BLaER1 treated with 17β-estradiol and CSF1 and Interleukin-3, amounts not matched to agents 10 nM and 100 nM (cell line): ENCODE measurements around the gene HIRA.
A peak's percentile ranks its signal among the peaks of the same experiment; 100 is the strongest.

Source experiments
- H3K27ac ChIP-seq, 11 experiments: shearing (Covaris generic); formaldehyde crosslinking; 2 replicates each; pipeline ENCODE4 v1.8.1; 2022
- H3K27me3 ChIP-seq, 11 experiments: shearing (Covaris generic); formaldehyde crosslinking; 2 replicates each; pipeline ENCODE4 v1.8.1; 2022
- H3K36me3 ChIP-seq, 11 experiments: shearing (Covaris generic); formaldehyde crosslinking; 2 replicates each; pipeline ENCODE4 v1.8.1; 2022
- H3K4me1 ChIP-seq, 10 experiments: shearing (Covaris generic); formaldehyde crosslinking; 2 replicates each; pipeline ENCODE4 v1.8.1; 2022
- H3K4me2 ChIP-seq, 11 experiments: shearing (Covaris generic); formaldehyde crosslinking; 2 replicates each; pipeline ENCODE4 v1.8.1; 2022
- H3K4me3 ChIP-seq, 10 experiments: shearing (Covaris generic); formaldehyde crosslinking; 2 replicates each; pipeline ENCODE4 v1.8.1; 2022
- H3K9ac ChIP-seq, 11 experiments: shearing (Covaris generic); formaldehyde crosslinking; 2 replicates each; pipeline ENCODE4 v1.8.1; 2022
- H3K9me3 ChIP-seq, 11 experiments: shearing (Covaris generic); formaldehyde crosslinking; replicated peaks in 1 of 11; 2 replicates each; pipeline ENCODE4 v1.8.1; 2022
- H4K20me1 ChIP-seq, 11 experiments: shearing (Covaris generic); formaldehyde crosslinking; 2 replicates each; pipeline ENCODE4 v1.8.1; 2022
- Cebpa-rat ChIP-seq, 11 experiments: shearing (Covaris generic); IDR thresholded peaks; 2 replicates each; pipeline ENCODE4 v1.8.1; 2022

The HIRA gene

DNA sequence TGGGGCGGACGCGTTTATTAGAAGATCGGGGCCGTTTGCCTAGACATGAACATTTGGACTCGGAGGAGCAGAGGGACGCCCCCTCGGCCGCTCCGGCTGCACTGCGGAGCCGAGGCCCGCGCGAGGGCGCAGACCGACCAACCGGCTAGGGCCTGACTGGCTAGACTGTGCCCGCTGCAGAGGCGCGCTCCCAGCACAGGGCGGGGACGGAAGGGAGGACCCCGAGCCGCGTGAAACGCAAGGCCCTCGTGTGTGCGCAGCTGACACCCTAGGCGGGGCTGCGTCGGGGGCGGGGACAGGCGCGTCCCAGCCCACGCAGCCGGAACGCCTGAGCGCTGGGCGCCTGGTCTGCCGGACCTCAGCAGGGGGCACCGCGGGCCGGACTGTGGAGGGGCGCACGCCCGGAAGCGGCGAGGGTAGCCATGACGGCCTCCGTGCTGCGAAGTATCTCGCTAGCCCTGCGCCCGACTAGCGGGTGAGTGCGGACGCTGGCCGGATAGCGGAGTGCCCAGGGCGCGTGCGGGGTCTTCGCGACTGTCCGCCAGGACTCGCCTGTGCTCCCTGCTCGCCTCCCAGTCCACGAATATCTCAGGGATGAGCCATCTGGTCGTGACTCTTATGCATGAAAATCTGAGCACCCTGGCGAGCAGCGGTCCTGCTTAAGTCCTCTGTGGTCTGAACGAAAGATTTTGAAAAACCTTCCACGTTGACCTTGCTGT is 759 bp upstream of the HIRA start, which contains the start of gene MRPL40:
MRPL40 (plus strand) TSS at position 413 of the 719 bp plus-strand sequence; CDS start at position 423, 10 bp downstream.
- peak within 1 kb of the TSS; percentile 87 to 99 (median 97) for H3K9ac ChIP-seq
- H3K9me3 ChIP-seq = no peaks in the 10 kb centered on the region
- H3K4me3 ChIP-seq = peak within 1 kb of the TSS; percentile 83 to 99 (median 98)
- H4K20me1 ChIP-seq = peaks cover 19 to 67% (median 51%) of the 10 kb centered on the region in 11 experiments; a peak in 19 of 22 replicates
- TF ChIP-seq Cebpa-rat (IDR thresholded peaks at IDR 0.05) = no peak
- H3K4me2 ChIP-seq = peak within 1 kb of the TSS; percentile 87 to 99 (median 96)
- H3K4me1 ChIP-seq = peaks cover 56 to 69% (median 60%) of the 10 kb centered on the region in 10 experiments
- H3K27me3 ChIP-seq = no peaks in the 10 kb centered on the region
- H3K27ac ChIP-seq = peak within 1 kb of the TSS; percentile 88 to 99 (median 96)
- peaks cover 20 to 54% (median 30%) of the 10 kb centered on the region in 11 experiments; a peak in 20 of 22 replicates for H3K36me3 ChIP-seq

DNA sequence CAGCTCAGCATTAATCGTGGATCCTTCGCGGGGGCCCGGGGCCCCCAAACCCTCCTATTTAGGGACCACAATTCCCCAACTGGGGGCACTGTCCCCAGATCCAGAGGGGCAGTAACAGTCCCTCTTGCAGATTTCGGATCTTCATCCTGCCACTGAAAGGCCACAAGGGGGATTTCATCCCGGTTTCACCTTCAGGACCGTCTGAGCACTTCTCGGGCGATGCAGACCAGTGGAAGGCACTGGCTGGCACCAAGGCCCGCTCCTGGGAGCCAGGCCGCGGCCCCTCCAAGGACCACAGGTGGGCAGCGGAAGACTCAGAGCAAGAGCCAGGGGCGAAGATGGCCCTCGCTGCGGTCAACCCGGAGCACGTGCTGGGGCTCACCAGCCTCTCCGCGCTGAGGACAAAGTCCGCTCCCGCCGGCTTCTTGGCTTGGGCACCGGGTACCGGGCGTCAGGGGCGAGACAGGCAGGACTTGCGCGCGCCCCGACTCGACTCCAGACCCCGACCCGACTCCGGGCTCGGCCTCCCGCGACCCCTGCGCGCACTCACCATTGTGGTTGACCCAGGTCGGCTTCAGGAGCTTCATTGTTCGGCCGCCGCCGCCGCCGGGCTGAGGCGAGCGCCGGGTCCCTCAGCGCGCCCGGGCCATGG is 517 bp downstream of the HIRA start:
- H3K27me3 ChIP-seq = no peaks in the 10 kb centered on the region
- peak overlapping the region; percentile 87 to 99 (median 97) for H3K9ac ChIP-seq
- H3K36me3 ChIP-seq = peaks cover 19 to 54% (median 31%) of the 10 kb centered on the region in 11 experiments; a peak in 20 of 22 replicates
- peaks cover 32 to 68% (median 59%) of the 10 kb centered on the region in 11 experiments; a peak in 21 of 22 replicates for H4K20me1 ChIP-seq
- peak overlapping the region; percentile 87 to 99 (median 96) for H3K4me2 ChIP-seq
- H3K27ac ChIP-seq = peak overlapping the region; percentile 88 to 99 (median 96)
- no peak for TF ChIP-seq Cebpa-rat (IDR thresholded peaks at IDR 0.05)
- no peaks in the 10 kb centered on the region for H3K9me3 ChIP-seq
- H3K4me1 ChIP-seq = peaks cover 46 to 71% (median 55%) of the 10 kb centered on the region in 10 experiments
- peak overlapping the region; percentile 83 to 99 (median 98) for H3K4me3 ChIP-seq

DNA sequence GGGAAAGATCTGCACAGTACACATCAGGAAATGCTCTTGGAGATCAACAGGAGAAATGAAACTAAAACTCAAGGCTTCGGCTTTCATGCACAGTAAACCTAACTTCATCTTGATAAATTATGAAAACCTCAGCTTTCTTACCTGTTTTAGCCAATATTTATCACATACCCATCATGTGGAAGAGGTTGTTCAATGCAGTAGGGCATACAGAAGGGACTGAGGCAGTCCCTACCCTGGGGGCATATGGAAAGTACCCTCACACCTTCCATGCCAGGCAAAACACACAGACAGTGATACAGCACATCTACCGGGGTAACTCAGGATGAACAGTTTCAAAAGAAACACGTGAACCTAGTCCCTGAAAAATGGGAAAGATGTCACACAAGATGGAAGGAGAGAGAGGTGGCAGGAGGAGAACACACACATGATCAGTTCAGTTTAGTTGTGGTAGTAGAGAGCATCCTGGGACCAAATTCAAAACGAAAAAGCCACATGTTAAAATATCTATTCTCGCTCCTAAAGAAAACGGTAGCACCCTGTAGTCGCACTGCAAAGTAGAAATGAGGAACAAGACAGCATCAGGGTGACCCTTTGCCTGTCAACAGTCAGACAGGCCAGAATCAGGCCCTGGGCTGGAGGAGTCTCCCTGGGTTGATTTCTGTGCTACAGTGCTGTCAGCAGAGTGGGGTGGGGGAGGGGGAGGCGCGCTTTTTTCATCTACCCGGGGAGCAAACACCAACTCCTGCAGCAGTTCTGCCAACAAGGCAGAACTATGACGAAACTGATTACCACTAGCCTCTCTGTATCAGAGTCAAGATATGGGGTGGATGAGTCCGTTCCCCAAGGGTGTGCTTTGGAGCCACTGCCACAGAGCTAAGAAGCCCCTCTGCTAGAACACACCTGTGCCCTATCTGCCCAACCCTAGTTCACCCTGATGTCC is 1.3 kb downstream of the HIRA start:
- TF ChIP-seq Cebpa-rat (IDR thresholded peaks at IDR 0.05) = no peak
- Histone ChIP-seq H3K9me3 (no peaks in the 10 kb centered on the region), H3K9ac (peak overlapping the region; percentile 87 to 99 (median 97)), H4K20me1 (peaks cover 40 to 68% (median 59%) of the 10 kb centered on the region in 11 experiments; a peak in 21 of 22 replicates), H3K27me3 (no peaks in the 10 kb centered on the region), H3K4me2 (peak overlapping the region; percentile 87 to 99 (median 96)), H3K36me3 (peaks cover 14 to 54% (median 30%) of the 10 kb centered on the region in 11 experiments; a peak in 20 of 22 replicates), H3K27ac (peak overlapping the region; percentile 88 to 99 (median 96)), H3K4me3 (peak overlapping the region; percentile 83 to 99 (median 98)), H3K4me1 (peaks cover 38 to 71% (median 47%) of the 10 kb centered on the region in 10 experiments)

DNA sequence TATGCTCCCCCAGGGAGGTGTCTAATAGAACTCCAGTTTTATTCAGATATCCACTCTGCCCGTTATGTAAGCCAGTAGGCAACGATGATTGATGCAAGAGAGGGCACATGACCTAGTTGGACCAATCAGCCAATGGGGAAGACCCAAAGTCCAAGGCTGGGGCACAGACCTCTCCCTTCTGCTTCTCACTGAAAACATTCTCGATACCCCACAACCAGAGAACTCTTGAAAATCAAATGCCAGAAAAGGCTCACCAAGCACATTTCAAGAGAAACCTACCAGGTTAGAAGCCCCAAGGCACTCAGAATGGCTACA is 7.4 kb downstream of the HIRA start:
- no peak for TF ChIP-seq Cebpa-rat (IDR thresholded peaks at IDR 0.05)
- H3K36me3 ChIP-seq = peaks cover 18 to 53% (median 40%) of the 10 kb centered on the region in 11 experiments; a peak in 19 of 22 replicates
- no peak overlapping the region; a peak in 2 of 22 replicates for H3K4me2 ChIP-seq
- no peak overlapping the region for H3K9ac ChIP-seq
- no peak overlapping the region for H3K4me3 ChIP-seq
- H3K9me3 ChIP-seq = no peaks in the 10 kb centered on the region
- H3K27me3 ChIP-seq = no peaks in the 10 kb centered on the region
- peaks cover 15 to 77% (median 26%) of the 10 kb centered on the region in 10 experiments for H3K4me1 ChIP-seq
- H3K27ac ChIP-seq = peak overlapping the region in 1 of 11 experiments; percentile 5; a peak in 1 of 22 replicates
- peaks cover 91 to 100% (median 100%) of the 10 kb centered on the region in 11 experiments for H4K20me1 ChIP-seq

DNA sequence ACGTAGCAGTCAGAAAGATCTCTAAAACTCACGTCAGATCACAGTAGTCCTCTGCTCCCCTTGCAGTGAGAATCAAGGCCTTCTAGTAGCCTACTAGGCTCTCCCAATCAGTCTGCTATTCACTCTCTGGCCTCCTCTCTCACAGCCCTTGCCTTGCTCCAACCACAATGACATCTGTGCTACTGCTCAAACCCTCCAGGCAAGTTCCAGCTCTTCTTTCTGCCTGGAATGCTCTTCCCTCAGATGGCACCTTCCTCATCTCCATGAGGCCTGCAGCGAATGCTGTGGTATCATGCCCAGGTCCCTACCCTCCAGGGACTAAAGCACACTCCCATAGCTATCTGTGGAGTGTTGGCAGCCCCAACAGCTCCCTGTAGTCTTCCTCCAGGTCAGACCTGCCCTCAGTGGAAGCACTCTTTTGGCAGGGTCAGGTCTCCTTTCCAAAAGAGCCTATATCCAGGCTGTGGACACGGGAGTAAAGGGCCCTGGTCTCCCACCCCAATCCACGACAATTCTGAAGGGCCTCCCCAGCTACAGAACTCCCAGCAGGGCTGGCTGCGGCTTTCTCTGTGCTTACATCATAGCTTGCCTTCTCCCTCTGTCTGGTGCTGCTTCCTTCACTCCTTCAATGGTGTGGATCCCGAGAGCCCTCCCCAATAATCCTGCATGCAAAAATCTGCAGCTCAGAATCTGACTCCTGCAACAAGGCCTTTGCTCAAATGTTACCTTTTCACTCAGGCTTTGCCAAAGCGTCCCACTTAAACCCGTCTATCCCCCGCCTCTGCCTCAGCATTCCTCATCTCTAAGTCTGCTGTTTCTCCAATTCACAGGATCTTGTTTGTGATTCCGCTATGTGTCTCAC is 8.9 kb downstream of the HIRA start:
- Histone ChIP-seq H3K27me3 (no peaks in the 10 kb centered on the region), H3K4me2 (no peak overlapping the region), H3K4me1 (peaks cover 17 to 68% (median 30%) of the 10 kb centered on the region in 10 experiments), H3K4me3 (no peak overlapping the region), H4K20me1 (peaks cover 85 to 100% (median 95%) of the 10 kb centered on the region in 11 experiments), H3K9ac (no peak overlapping the region), H3K36me3 (peaks cover 18 to 46% (median 37%) of the 10 kb centered on the region in 11 experiments; a peak in 19 of 22 replicates), H3K9me3 (peaks cover 0 to 3% (median 2%) of the 10 kb centered on the region in 11 experiments; a peak in 13 of 22 replicates), H3K27ac (peak overlapping the region in 4 of 11 experiments; percentile 14 to 46 (median 30); a peak in 5 of 22 replicates)
- TF ChIP-seq Cebpa-rat (IDR thresholded peaks at IDR 0.05) = no peak

DNA sequence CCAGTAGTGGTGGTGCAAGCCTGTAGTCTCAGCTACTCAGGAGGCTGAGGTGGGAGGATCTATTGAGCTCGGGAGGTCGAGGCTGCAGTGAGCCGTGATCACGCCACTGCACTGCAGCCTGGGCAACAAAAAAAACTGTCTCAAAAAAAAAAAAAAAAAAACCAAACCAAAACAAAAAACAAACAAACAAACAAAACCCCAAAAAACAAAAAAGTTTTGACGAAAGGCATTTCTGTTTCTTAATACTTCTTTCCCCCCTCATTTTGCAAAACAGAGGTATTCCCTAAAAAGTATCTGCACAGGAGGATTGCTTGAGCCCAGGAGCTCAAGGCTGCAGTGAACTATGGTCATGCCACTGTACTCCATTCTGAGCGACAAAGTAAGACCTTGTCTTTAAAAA is 11.2 kb downstream of the HIRA start:
- peak overlapping the region in 10 of 11 experiments; percentile 46 to 69 (median 56); a peak in 18 of 22 replicates for H3K4me2 ChIP-seq
- peak overlapping the region in 8 of 11 experiments; percentile 35 to 83 (median 68); a peak in 11 of 22 replicates for H3K27ac ChIP-seq
- TF ChIP-seq Cebpa-rat (IDR thresholded peaks at IDR 0.05) = no peak
- H3K36me3 ChIP-seq = peaks cover 25 to 49% (median 38%) of the 10 kb centered on the region in 11 experiments
- peak overlapping the region in 5 of 11 experiments; percentile 2 to 59 (median 53); a peak in 5 of 22 replicates for H3K9ac ChIP-seq
- peaks cover 0 to 18% (median 15%) of the 10 kb centered on the region in 11 experiments; a peak in 19 of 22 replicates for H3K9me3 ChIP-seq
- peaks cover 66 to 100% (median 90%) of the 10 kb centered on the region in 11 experiments for H4K20me1 ChIP-seq
- peaks cover 17 to 44% (median 27%) of the 10 kb centered on the region in 10 experiments for H3K4me1 ChIP-seq
- H3K4me3 ChIP-seq = no peak overlapping the region
- H3K27me3 ChIP-seq = no peaks in the 10 kb centered on the region

DNA sequence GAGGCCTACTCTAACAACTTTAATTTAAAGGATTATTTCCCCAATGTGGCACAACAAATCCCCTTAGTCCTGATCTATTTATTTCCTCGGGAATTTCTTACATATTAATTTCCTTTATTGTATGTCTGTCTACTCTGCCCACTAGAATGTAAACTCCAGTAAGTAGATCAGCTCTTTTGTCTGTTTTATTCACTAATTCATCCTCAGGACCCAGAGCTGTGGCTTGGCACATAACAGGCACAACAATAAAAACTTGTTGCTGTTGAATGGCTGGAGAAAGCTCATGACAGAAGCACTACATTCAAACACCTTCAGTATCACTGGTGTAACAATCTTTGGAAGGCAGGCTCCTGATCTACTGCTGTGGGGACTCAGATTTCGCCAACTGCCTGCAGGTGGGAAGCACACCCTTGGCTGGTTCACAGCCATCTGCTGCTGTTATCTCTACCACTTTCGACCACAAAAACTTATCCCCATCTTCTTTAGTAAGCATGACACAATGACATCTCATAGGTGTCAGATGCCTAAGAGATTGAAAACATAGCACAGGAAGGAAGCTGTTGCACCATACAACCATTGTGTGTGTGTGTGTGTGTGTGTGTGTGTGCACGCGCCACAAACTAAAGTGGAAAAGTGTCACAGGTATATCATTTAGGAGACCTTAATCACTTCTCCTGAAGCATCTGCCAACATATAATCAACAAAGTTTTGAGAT is 11.9 kb downstream of the HIRA start:
- peaks cover 17 to 40% (median 27%) of the 10 kb centered on the region in 10 experiments for H3K4me1 ChIP-seq
- H3K9me3 ChIP-seq = peaks cover 0 to 18% (median 15%) of the 10 kb centered on the region in 11 experiments; a peak in 19 of 22 replicates
- H3K4me2 ChIP-seq = peak overlapping the region; percentile 46 to 69 (median 56)
- peak in 3 of 11 experiments; percentile 13 to 50 (median 46); a peak in 4 of 22 replicates for TF ChIP-seq Cebpa-rat (IDR thresholded peaks at IDR 0.05)
- H3K27me3 ChIP-seq = no peaks in the 10 kb centered on the region
- peak overlapping the region in 7 of 11 experiments; percentile 2 to 59 (median 44); a peak in 9 of 22 replicates for H3K9ac ChIP-seq
- H3K27ac ChIP-seq = peak overlapping the region in 8 of 11 experiments; percentile 35 to 83 (median 68); a peak in 16 of 22 replicates
- H3K36me3 ChIP-seq = peaks cover 18 to 43% (median 34%) of the 10 kb centered on the region in 11 experiments
- H3K4me3 ChIP-seq = no peak overlapping the region
- H4K20me1 ChIP-seq = peaks cover 62 to 100% (median 90%) of the 10 kb centered on the region in 11 experiments
